K562 (cell line): ENCODE measurements around the gene ECHDC1. TPM values are rescaled to one million over a fixed set of nuclear protein-coding genes. Genes with fewer than 3 reads are reported as not detected.

Experiments
- ATAC-seq: fragments of 200-7000 bp; cut with Tn5 transposase; 3 replicates; pipeline ENCODE4 v1.9.1; 2020; ENCODE audit warnings: moderate library complexity
- BruUV-seq: library from RNA; stranded (reverse); fragments of 400-500 nt; replicated peaks from 2 replicates; lab custom pipeline; 2021; lab: Mats Ljungman, UMichigan
- CTCF ChIA-PET: fragments of 300-600 bp; formaldehyde crosslinking; extraction: SDS; loops from one replicate; lab custom pipeline; 2021; ENCODE audit warnings: low intra/inter-chr PET ratio; lab: Yijun Ruan, JAX
- POLR2A ChIA-PET: fragments of 300-600, 350-650 bp; sonication (Branson Sonifier 250); formaldehyde crosslinking; extraction: SDS; loops from one replicate; lab custom pipeline; 2021; ENCODE audit warnings: antibody characterized with exemption, inconsistent platforms; lab: Yijun Ruan, JAX
- DNase-seq, 4 experiments: peaks; one replicate each; pipeline versions ENCODE4 v3.0.0 to v3.0.0-alpha.2; 2011 to 2018; ENCODE audit warnings: low spot score in 3 of 4, mixed read lengths in 3 of 4; ENCODE audit errors: extremely low read depth in 1 of 4
- FAIRE-seq: peaks from 2 replicates; lab custom pipeline; 2011; peaks lifted over from hg19 to GRCh38; lab: Jason Lieb, UNC
- H2AFZ ChIP-seq: 2 replicates; pipeline ENCODE4 v1.6.0; 2011; ENCODE audit warnings: low read depth, low read length, control low read depth, inconsistent platforms
- H3K27ac ChIP-seq: fragments of 200-600 bp; 3 replicates; pipeline ENCODE4 v1.8.0; 2011; ENCODE audit warnings: low read depth, mild to moderate bottlenecking, control low read depth, inconsistent platforms, low read length, moderate library complexity, mixed read lengths; ENCODE audit errors: extremely low read depth
- H3K27me3 ChIP-seq, 2 experiments: fragments of 300-600 bp in 1 of 2; 2 replicates in 1 of 2; 3 replicates in 1 of 2; pipeline versions ENCODE4 v1.6.0 to v1.8.0; 2011; ENCODE audit warnings: inconsistent platforms in 2 of 2, low read length in 2 of 2, mild to moderate bottlenecking in 1 of 2, mixed read lengths in 1 of 2, moderate library complexity in 1 of 2; ENCODE audit not compliant: control insufficient read depth in 2 of 2, insufficient read depth in 2 of 2
- H3K36me3 ChIP-seq: fragments of 300-600 bp; 3 replicates; pipeline ENCODE4 v1.8.0; 2011; ENCODE audit warnings: mild to moderate bottlenecking, low read length, inconsistent platforms; ENCODE audit not compliant: control insufficient read depth, insufficient read depth
- H3K4me1 ChIP-seq, 2 experiments: fragments of 200-600 bp in 1 of 2; replicated peaks in 1 of 2; 2 replicates in 1 of 2; 3 replicates in 1 of 2; pipeline versions ENCODE4 v1.5.1 to v1.8.0; 2011; ENCODE audit warnings: inconsistent platforms in 2 of 2, low read length in 2 of 2, mild to moderate bottlenecking in 1 of 2, mixed read lengths in 1 of 2, moderate library complexity in 1 of 2; ENCODE audit not compliant: control insufficient read depth in 2 of 2, insufficient read depth in 2 of 2
- H3K4me2 ChIP-seq: 2 replicates; pipeline ENCODE4 v1.6.1; 2011; ENCODE audit warnings: low read length, control low read depth, inconsistent platforms, mixed read lengths; ENCODE audit not compliant: insufficient read depth
- H3K4me3 ChIP-seq: fragments of 200-600 bp; sonication (generic), shearing (Covaris generic); 2 replicates; pipeline ENCODE4 v1.5.1; 2016; ENCODE audit warnings: control low read depth, inconsistent platforms
- H3K79me2 ChIP-seq: fragments of 200-600 bp; 3 replicates; pipeline ENCODE4 v1.8.0; 2011; ENCODE audit warnings: low read length, inconsistent platforms; ENCODE audit not compliant: control insufficient read depth, insufficient read depth
- H3K9ac ChIP-seq, 2 experiments: 2 replicates each; pipeline versions ENCODE4 v1.6.0 to v1.6.1; 2011; ENCODE audit warnings: low read depth in 2 of 2, low read length in 2 of 2, control low read depth in 1 of 2, inconsistent platforms in 1 of 2, mild to moderate bottlenecking in 1 of 2, mixed read lengths in 1 of 2; ENCODE audit not compliant: insufficient read depth in 1 of 2
- H3K9me1 ChIP-seq: one replicate; pipeline ENCODE4 v1.6.0; 2011; ENCODE audit warnings: inconsistent platforms, mild to moderate bottlenecking, low read length, moderate library complexity; ENCODE audit not compliant: control insufficient read depth, insufficient read depth
- H3K9me3 ChIP-seq: replicated peaks from 2 replicates; pipeline ENCODE4 v1.5.1; 2011; ENCODE audit warnings: low read depth, low read length, inconsistent platforms; ENCODE audit not compliant: control insufficient read depth, insufficient read depth
- H4K20me1 ChIP-seq: replicated peaks from 2 replicates; pipeline ENCODE4 v1.6.1; 2011; ENCODE audit warnings: low read length, inconsistent platforms, mixed read lengths; ENCODE audit not compliant: control insufficient read depth, insufficient read depth
- ELK1 ChIP-seq: sonication (generic); formaldehyde crosslinking; IDR thresholded peaks from 2 replicates; pipeline ENCODE4 v1.8.1; 2022; ENCODE audit warnings: missing genetic modification reagents
- FOXA1 ChIP-seq: fragments of 450-650 bp; IDR thresholded peaks from 2 replicates; pipeline ENCODE4 v1.6.1; 2016; ENCODE audit warnings: mild to moderate bottlenecking, borderline replicate concordance
- HCFC1 ChIP-seq: IDR thresholded peaks from 2 replicates; pipeline ENCODE4 v1.6.1; 2012; ENCODE audit warnings: low read depth, low read length, improper control_type of control experiment
- HMGN3 ChIP-seq: IDR thresholded peaks from 2 replicates; pipeline ENCODE4 v1.6.1; 2011; ENCODE audit warnings: borderline replicate concordance, low read depth, mild to moderate bottlenecking, mixed read lengths, low read length; ENCODE audit not compliant: insufficient read length; ENCODE audit errors: extremely low read depth
- HNRNPUL1 ChIP-seq: fragments of 200-400 bp; formaldehyde crosslinking; IDR thresholded peaks from 2 replicates; pipeline ENCODE4 v1.6.1; 2017; ENCODE audit warnings: low read length
- JUNB ChIP-seq: fragments of 450-650 bp; formaldehyde crosslinking; conservative IDR thresholded peaks from 2 replicates; pipeline ENCODE4 v1.4.0; 2020; ENCODE audit warnings: mild to moderate bottlenecking
- KDM5B ChIP-seq: fragments of 200-600 bp; sonication (generic); IDR thresholded peaks from 2 replicates; pipeline ENCODE4 v1.6.1; 2012; ENCODE audit warnings: low read depth, mild to moderate bottlenecking, moderate library complexity, low read length, control low read depth, inconsistent platforms; ENCODE audit not compliant: insufficient replicate concordance
- ZNF318 ChIP-seq, 2 experiments: fragments of 450-650 bp; IDR thresholded peaks; 2 replicates each; pipeline ENCODE4 v1.6.1; 2016; ENCODE audit warnings: mild to moderate bottlenecking in 2 of 2, borderline replicate concordance in 1 of 2, low read depth in 1 of 2, moderate library complexity in 1 of 2
- WGBS: fragments of 100-300 bp; shearing (Covaris generic); methylation state at CpG from one replicate; pipeline ENCODE4 v1.1.6; 2016; ENCODE audit warnings: low coverage, mixed read lengths; ENCODE audit not compliant: insufficient coverage; ENCODE audit errors: missing lambda C conversion rate; 5-methylcytosine and 5-hydroxymethylcytosine counted together
- in situ Hi-C: fragments of 300-500 bp; cut with MboI; formaldehyde crosslinking; loops from 4 replicates; pipeline ENCODE4 v1.15.0; 2018; ENCODE audit warnings: inconsistent platforms, mixed read lengths
- intact Hi-C: fragments of 100-400 bp; cut with micrococcal nuclease; formaldehyde crosslinking; loops from 2 replicates; pipeline ENCODE4 v1.14.2; 2022
- polyA plus RNA-seq, 8 experiments: library from polyadenylated mRNA; depleted of rRNA in 4 of 8; stranded (reverse) in 5 of 8; unstranded in 3 of 8; fragments of >200 nt; fragmentation: Nextera tagmentation in 2 of 8; fragmentation: Illumina TruSeq in 1 of 8; extraction: Ambion mirVana in 2 of 8; extraction: Trizol in 1 of 8; gene quantifications; 2 replicates each; pipeline versions ENCODE4 v1.2.1 to v1.2.3, GENCODE V29; 2011 to 2014; ENCODE audit warnings: inconsistent platforms in 1 of 8, missing spikeins in 1 of 8
- total RNA-seq, 7 experiments: library from RNA; depleted of rRNA in 6 of 7; stranded (reverse); fragments of >200 nt in 6 of 7; fragmentation: Illumina TruSeq in 2 of 7; extraction: Trizol in 2 of 7; gene quantifications; 2 replicates each; pipeline versions ENCODE4 v1.2.1 to v1.2.3, GENCODE V29; 2011 to 2021; ENCODE audit warnings: low replicate concordance in 1 of 7
- TF ChIP-seq, protein P1 (sequence below): fragments of 250-450 bp; sonication (Bioruptor Pico); IDR thresholded peaks from 2 replicates; pipeline ENCODE4 v1.8.0; 2022; ENCODE audit warnings: moderate library complexity, mild to moderate bottlenecking, inconsistent platforms
- TF ChIP-seq, protein P2 (sequence below): fragments of 450-650 bp; IDR thresholded peaks from 2 replicates; pipeline ENCODE4 v1.6.1; 2016; ENCODE audit warnings: missing biosample characterization, missing genetic modification characterization

Gene ECHDC1
- total and polyA plus RNA-seq, 9 of the 15 experiments (the other 6 are each of a cell fraction or from before 2014, with no cell fraction given): 58.0 to 105 (median 78.6) TPM

DNA sequence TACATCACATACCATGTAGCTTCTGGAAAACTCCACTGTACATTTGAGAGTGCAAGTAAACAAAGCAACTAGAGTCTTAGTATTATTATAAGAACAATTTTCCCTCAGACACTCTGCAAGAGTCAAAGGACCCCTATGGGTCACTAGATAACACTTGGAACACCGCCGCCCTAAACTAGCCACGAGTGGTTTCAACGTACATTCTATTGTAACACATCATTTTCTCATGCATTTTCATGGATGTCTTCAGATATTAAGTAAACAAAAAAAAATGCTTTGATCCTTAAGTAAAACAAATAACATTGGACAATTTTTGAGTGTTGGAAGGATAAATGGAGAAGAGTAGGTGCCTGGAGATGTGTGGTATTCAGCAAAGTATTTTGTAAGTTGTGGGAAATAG lies 79.9 kb downstream of the ECHDC1 start:
- Histone ChIP-seq H3K4me1 (no peaks in the 10 kb centered on the region; a peak in 1 of 5 replicates), H3K27ac (no peak overlapping the region), H3K9me3 (no peaks in the 10 kb centered on the region), H3K79me2 (peaks cover 18% of the 10 kb centered on the region), H4K20me1 (peaks cover 7% of the 10 kb centered on the region; the same call in 1 of the 2 replicates), H3K4me2 (no peak overlapping the region), H3K9me1 (no peaks in the 10 kb centered on the region), H2AFZ (no peak overlapping the region), H3K27me3 (no peaks in the 10 kb centered on the region), H3K4me3 (no peak overlapping the region), H3K36me3 (no peaks in the 10 kb centered on the region), H3K9ac (no peak overlapping the region)
- 16% methylated on average over 4 of the region's 4 CpGs for WGBS
- intact Hi-C loops: no loop called here
- ChIA-PET CTCF (no interaction called here), POLR2A (no interaction called here)
- DNase-seq: no peak
- ATAC-seq: no peak
- in situ Hi-C loops: no loop called here
- no TSS peak for BruUV-seq
- FAIRE-seq: no peak
- TF ChIP-seq, protein P1, sequence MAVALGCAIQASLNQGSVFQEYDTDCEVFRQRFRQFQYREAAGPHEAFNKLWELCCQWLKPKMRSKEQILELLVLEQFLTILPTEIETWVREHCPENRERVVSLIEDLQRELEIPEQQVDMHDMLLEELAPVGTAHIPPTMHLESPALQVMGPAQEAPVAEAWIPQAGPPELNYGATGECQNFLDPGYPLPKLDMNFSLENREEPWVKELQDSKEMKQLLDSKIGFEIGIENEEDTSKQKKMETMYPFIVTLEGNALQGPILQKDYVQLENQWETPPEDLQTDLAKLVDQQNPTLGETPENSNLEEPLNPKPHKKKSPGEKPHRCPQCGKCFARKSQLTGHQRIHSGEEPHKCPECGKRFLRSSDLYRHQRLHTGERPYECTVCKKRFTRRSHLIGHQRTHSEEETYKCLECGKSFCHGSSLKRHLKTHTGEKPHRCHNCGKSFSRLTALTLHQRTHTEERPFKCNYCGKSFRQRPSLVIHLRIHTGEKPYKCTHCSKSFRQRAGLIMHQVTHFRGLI (CRISPR knock-in tag): no peak
- TF ChIP-seq JUNB (CRISPR knock-in tag) (no peak), HCFC1 (no peak), ELK1 (CRISPR knock-in tag) (no peak), HNRNPUL1 (no peak), FOXA1 (no peak), HMGN3 (no peak), KDM5B (no peak), ZNF318 (IDR thresholded peaks at IDR 0.05; ENCODE audit: borderline replicate concordance in 1 of 2, low read depth in 1 of 2) (no peak)
- TF ChIP-seq, protein P2, sequence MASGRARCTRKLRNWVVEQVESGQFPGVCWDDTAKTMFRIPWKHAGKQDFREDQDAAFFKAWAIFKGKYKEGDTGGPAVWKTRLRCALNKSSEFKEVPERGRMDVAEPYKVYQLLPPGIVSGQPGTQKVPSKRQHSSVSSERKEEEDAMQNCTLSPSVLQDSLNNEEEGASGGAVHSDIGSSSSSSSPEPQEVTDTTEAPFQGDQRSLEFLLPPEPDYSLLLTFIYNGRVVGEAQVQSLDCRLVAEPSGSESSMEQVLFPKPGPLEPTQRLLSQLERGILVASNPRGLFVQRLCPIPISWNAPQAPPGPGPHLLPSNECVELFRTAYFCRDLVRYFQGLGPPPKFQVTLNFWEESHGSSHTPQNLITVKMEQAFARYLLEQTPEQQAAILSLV (tag): no peak
